Measurements from ENCODE around the gene NBPF9.
"Not testable (repeated sequence)": the region's sequence is repeated elsewhere in the genome, so short reads cannot be mapped to it uniquely, and the experiment has no call there.

NBPF9 gene, protein sequence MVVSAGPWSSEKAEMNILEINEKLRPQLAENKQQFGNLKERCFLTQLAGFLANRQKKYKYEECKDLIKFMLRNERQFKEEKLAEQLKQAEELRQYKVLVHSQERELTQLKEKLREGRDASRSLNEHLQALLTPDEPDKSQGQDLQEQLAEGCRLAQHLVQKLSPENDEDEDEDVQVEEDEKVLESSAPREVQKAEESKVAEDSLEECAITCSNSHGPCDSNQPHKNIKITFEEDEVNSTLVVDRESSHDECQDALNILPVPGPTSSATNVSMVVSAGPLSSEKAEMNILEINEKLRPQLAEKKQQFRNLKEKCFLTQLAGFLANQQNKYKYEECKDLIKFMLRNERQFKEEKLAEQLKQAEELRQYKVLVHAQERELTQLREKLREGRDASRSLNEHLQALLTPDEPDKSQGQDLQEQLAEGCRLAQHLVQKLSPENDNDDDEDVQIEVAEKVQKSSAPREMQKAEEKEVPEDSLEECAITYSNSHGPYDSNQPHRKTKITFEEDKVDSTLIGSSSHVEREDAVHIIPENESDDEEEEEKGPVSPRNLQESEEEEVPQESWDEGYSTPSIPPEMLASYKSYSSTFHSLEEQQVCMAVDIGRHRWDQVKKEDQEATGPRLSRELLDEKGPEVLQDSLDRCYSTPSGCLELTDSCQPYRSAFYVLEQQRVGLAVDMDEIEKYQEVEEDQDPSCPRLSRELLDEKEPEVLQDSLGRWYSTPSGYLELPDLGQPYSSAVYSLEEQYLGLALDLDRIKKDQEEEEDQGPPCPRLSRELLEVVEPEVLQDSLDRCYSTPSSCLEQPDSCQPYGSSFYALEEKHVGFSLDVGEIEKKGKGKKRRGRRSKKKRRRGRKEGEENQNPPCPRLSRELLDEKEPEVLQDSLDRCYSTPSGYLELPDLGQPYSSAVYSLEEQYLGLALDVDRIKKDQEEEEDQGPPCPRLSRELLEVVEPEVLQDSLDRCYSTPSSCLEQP (N-terminal part only)

DNA sequence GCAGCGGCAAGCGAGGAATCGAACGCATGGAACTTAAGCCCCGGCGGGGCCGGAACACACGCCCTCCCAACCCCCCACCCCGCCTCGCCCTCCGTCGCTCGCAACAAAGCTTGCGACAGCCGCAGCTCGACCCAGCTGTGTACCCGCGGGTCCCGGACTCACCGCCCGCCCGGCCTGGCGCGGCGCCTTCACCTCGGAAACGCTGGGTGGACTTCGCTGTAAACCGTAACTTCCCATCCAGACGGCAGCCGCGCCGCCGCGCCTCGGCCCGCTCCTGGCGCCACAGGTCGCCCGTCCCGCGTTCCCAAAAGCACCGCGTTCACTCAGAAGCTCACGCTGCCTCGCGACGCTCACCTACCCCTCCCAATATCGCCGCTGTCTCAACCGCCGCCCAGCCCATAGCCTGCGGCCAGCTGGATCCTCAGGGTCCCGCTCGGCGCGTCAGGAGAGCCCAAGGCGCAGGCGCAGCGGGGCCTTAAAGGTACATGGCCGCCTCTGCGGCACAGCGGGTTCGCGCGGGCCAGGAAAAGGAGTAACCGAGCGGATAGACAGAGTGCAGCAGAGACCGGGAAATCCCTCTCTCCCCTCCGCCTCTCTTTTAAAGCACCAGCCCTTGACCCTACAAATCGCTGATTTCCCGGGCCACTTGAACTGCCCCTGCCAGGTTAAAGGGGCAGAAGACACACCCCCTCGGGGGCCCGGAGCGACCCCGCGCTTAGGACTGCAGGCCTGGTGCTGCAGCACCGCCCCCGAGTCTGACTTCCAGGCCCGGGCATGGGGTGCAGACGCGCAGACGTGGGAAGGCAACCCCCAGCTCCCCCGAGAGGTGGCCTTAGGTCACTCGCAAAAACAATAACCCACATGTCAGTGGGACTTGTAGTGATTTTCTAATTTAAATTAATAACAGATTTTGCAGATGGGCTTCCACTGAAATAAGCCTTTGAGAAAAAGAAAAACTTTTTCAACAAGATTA lies at the start of gene NBPF9:
NBPF9 (minus strand) TSS at position 443 of the 973 bp plus-strand sequence. CDS start 21,412 bp downstream, outside the sequence.
- DNase-seq (ENCODE audit: low read depth): peak; percentile 21

DNA sequence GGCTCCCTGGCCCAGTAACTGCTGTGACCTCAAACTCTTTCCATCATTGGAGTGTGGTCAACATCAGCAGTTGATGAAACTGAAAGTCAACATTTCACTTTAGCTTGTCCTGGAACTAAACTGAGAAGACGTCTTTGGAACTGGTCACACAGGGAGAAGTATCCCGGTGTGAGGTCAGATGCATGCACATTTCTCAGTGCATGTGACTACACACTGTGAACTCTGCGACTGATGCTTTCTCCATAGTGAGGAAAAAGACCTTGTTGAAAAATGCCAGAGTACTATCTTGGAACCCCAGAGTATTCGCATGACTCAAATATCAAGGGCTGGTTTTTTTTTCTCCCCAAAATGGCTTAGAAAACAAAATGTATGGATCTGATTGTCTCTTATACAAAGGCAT lies 46.6 kb upstream of the NBPF9 start:
- DNase-seq (ENCODE audit: low read depth): peak; percentile 6

GRCh38 chr1:149137585-149137984 lies 34.2 kb upstream of the NBPF9 start:
- peak; percentile 0 for DNase-seq (ENCODE audit: low read depth)

DNA sequence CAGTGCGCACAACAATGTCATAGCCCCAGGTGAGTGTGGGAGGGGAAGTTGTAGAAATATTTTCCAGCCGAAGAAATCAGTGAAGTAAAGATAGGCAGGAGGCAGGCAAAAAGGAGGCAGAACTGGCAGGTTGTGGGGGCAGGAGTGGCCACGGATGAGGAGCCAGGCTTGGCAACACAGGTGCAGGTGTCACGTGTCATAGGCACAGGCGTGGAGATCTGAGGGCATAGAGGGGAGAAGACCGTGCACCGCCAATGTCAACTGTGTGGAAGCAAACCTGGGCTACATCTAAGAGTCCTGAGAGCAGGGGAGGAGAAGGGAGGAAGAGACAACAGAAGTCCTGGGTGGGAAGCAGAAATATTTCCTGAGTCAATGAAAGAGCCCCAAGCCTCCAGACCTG lies 27.6 kb upstream of the NBPF9 start:
- DNase-seq (ENCODE audit: low read depth): not testable (repeated sequence)

- DNase-seq (ENCODE audit: low read depth): not testable (repeated sequence)
Measured at GRCh38 chr1:149129245-149129644, 25.9 kb upstream of the NBPF9 start.

DNA sequence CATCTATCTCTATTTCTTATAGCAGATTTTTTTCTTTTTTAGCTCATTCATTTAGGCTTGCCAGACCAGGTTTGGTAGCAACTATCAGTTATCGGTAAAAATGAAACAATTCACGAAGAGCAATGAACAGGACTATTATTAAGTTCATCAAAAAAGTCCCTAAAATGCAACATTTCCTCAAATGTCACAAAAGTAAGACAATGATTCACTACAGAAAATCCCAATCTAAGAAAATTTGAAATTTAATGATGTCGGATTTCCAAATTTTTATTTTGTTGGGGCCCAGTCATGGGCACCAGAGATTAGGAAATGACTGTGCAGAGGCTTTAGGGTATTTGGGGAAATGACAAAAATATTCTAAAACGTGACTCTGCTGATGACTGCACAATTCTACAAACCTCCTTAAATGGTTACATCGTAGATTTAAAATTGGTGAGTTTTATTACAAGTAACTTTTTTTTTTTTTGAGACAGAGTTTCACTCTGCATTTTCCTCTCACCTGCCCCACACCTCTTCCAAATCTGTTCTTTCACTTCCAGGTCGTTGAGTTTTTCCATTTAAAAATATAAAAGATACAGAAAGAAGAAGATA lies 23.3 kb upstream of the NBPF9 start:
- DNase-seq (ENCODE audit: low read depth): not testable (repeated sequence)

DNA sequence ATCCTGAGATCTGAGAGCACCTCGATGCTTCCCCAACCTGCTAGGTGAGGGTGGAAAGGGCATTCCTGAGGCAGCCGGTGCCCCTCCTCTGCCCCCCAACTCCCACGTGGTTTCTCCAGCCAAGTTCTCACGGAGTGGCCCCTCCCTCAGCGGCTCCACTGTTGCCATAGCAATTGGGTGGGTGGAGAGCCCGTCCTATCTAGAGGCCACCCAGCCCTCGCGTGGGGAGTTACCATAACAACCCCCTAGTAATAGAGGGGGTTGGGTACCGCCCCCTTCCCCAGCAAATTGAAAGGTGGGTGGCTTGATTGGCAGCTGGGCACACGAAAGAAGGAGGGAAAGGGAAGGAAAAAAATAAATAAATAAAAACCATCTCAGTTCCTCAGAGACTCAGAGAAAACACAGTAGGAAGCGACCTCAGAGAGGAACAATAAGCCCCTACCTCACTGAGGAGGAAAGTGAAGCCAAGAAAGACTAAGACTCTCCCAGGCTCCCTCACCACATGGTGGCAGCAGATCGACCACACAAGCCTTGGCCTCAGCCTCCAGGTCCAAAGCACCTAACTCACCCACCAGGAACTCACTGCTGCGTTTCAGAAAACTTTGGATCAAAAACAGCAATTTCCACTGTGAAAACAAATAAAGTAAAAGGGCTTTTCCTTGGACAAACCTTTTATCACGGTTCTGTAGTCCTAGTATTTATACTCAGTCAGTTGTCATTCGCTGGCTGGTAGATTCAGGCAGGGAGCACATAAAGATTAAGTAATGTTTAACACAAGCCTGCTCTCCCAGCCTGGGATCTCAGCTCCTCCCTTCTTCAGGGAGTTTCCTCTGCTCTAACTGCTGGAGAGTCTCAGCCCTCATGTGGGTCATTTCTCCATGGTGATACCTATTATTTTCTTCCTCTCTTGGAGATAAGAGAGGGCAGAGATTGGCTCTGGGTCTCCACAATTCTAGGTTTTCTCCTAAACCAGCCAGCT lies 20.9 kb upstream of the NBPF9 start:
- DNase-seq (ENCODE audit: low read depth): peak; percentile 7

- not testable (repeated sequence) for DNase-seq (ENCODE audit: low read depth)
Measured at GRCh38 chr1:149112828-149113227, 9.5 kb upstream of the NBPF9 start.

DNA sequence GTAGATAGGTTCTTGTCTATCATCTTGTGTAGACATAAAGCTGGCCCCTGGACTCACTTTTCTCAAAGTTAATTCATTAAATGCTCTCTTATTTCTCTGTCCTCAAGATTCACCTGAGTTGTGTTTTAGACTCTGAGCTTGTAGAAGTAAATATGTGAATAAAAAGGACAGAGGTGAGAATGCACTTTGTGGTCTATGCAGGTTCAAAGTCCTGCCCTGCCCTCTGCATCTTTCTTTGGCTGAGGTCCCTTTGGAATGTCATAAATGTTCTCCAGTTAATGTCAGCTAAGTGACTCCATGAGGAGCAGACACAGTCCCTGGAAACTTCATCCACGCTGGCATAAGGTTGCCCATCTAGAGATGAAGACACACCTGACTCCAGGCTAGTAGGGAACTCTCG lies 7.0 kb upstream of the NBPF9 start:
- DNase-seq (ENCODE audit: low read depth): not testable (repeated sequence)

DNA sequence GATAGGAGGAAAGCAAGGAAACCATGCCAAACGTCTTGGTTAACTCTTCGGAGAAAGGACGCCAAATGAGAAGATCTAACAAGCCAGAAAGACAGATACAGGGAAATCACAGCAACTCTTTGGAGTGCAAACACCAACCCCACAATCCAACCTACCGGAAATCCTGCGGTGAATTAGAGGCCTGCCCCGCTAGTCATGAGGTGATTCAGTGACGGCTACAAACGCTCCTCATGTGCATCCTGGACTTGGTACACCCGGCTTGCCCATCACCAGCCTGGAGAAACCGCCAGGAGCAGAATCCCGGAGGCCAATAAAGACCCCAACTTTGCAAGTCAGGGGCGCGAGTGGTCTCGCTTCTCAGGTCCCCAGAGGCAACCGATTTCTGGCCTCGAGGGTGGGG lies 777 bp downstream of the NBPF9 start:
- not testable (repeated sequence) for DNase-seq (ENCODE audit: low read depth)

DNA sequence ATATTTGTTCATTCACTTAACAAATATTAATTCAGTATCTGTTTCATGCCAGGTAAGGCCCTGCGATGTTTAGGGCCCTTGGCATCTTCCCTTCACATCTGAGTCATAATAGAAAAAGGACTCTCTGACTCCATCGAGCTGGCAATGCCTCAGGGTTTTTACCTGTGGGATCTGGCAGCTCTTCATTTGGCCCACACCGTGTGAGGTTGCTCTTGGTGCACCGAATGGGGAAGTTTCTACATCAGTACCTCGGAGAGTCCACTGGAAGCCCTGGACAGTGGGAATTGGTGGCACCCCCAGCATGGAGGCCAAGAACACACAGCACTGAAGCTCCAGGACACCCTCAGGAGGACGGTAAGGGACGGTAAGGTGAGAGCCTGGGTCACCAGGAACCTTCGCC lies 5.1 kb downstream of the NBPF9 start:
- DNase-seq (ENCODE audit: low read depth): not testable (repeated sequence)

GRCh38 chr1:149093155-149093554 lies 10.2 kb downstream of the NBPF9 start:
- DNase-seq (ENCODE audit: low read depth): not testable (repeated sequence)

DNA sequence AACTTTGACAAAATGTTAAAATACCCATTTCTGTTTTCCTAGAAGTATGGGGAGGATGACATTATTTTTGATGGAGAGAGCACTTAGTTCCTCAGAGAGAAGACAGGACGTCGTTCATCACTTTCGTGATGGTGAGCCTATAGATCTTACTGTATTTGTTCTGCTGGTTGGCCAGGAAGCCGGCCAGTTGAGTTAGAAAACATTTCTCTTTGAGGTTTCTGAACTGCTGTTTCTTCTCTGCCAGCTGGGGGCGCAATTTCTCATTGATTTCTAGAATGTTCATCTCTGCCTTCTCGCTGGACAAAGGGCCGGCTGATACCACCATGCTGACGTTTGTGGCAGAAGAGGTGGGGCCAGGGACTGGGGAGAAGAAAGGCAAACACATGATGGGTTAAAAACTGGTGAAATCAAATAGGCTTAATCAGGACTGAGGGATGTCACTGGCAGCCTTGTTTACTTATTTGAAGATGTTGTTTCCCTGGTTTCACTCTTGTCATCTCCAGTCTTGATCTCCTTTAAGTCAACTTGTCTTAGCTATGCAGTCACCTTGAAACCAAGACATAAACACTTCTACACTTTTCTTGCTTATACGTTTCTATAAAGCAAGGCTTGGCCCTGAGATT lies 27.7 kb downstream of the NBPF9 start:
- DNase-seq (ENCODE audit: low read depth): not testable (repeated sequence)

DNA sequence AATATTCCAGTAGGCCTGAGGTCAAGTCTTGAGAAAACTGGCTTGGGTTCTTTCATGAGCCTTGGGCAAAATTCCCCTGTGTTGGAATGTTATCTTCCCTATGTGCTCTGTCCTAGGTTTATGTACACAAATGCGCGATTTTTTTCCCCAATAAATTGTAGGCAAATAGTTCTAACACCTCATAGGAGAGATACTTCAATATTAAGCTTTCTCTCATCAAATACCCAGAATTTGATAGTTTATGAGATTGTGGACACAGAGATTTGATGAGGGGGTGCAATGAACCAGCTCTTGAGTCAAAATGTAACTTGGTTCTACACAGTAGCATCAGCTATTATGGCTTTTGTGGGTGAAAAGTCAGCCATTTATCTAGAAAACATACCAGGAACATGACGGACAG lies 38.7 kb downstream of the NBPF9 start:
- DNase-seq (ENCODE audit: low read depth): not testable (repeated sequence)

- DNase-seq (ENCODE audit: low read depth): not testable (repeated sequence)
Measured at GRCh38 chr1:149043056-149043455, 60.3 kb downstream of the NBPF9 start.

DNA sequence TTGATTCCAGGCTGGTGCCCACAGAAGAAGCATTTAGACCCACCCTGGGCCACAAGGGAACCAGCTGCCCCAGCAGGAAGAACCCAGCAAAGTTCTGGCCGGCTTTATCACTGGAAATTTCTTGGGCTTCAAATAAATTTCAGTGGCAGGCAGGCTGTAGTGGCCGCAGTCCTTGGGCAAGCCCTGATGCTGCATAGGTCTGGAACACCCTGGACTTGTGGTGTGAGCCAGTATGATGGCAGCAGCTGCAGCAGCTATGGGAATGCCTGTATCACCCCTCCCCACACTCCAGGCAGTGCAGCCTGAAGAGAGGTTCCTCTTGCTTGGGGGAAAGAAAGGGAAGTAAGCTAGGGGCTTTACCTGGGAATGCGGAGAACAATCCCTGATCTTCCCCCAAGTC lies 69.4 kb downstream of the NBPF9 start:
- not testable (repeated sequence) for DNase-seq (ENCODE audit: low read depth)

DNA sequence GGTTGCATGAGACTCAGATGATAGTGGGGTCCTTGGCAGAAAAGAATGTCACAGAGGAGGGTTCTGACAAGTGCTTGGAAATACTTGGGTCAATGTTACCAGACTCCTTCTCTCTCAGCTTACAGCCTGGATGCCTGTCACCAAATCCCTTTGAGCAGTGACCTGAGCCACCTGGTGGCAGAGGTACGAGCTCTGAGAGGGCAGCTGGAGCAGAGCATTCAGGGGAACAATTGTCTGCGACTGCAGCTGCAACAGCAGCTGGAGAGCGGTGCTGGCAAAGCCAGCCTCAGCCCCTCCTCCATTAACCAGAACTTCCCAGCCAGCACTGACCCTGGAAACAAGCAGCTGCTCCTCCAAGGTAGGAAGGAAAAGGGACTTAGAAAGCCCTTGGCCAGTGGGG lies 79.0 kb downstream of the NBPF9 start:
- DNase-seq (ENCODE audit: low read depth): not testable (repeated sequence)

- DNase-seq (ENCODE audit: low read depth): not testable (repeated sequence)
Measured at GRCh38 chr1:149018577-149018976, 84.8 kb downstream of the NBPF9 start.

DNA sequence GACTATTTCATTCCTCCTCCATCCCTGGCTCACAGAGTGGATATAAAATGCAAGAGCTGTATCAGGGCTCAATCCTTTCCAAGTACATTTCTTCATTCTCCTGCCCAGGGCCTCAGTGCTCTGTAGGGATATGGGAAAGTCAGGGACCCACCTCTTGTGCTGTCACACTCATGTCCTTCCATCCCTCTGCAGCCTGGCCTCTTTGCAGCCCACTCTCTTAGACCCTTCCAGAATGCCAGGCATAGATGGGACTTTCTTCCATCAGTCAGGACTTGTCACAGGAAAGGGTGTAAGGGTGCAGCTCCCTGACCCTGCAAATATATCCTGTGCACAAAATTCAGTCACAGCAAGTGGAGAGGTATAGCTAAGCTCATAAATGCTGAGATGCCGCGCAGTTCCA lies 86.7 kb downstream of the NBPF9 start:
- DNase-seq (ENCODE audit: low read depth): not testable (repeated sequence)
